PC-9 (cell line): ENCODE results near the gene SLC38A10.

ENCODE experiments used
- EZH2 ChIP-seq: fragments of 200-600 bp; sonication (generic); IDR thresholded peaks from 2 replicates; pipeline ENCODE4 v1.8.0; 2017; ENCODE audit warnings: antibody characterized with exemption, low read depth
- TF ChIP-seq, protein P1 (sequence below): fragments of 200-600 bp; sonication (generic); conservative IDR thresholded peaks from 2 replicates; pipeline ENCODE4 v1.6.1; 2017; ENCODE audit warnings: mixed run types, antibody characterized with exemption, mild to moderate bottlenecking, moderate library complexity

DNA sequence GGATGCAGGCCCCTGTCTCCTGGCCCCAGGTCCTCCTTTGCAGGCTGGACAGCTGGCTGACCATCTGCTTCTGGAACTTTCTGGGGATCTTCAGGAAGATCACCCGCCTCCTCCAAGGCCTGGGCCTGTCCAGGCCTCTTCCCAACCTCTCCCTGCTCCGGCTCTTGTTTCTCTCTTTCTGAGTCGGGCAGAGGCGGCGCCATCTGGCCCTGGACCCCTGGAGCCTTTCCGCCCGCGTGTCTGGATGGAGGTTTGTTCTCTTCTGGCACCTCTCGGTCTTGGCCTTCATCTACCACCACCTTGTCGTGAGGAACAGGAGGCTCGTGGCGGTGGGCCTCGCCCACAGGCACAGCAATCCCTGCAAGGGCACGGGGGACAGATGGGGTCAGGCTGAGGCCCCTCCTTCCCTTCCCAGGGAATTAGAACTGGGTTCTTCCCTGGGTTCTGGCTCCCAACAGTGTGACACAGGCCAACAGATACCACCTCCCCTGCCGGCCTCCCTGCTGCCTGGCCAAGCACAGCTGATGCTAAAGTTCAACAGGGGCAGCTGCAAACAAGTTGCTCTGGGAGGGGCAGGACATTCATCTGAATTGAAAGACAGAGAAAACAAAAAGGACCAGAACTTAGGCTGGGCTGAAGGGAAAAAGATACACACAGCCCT is 42.7 kb downstream of the SLC38A10 start:
- TF ChIP-seq, protein P1, sequence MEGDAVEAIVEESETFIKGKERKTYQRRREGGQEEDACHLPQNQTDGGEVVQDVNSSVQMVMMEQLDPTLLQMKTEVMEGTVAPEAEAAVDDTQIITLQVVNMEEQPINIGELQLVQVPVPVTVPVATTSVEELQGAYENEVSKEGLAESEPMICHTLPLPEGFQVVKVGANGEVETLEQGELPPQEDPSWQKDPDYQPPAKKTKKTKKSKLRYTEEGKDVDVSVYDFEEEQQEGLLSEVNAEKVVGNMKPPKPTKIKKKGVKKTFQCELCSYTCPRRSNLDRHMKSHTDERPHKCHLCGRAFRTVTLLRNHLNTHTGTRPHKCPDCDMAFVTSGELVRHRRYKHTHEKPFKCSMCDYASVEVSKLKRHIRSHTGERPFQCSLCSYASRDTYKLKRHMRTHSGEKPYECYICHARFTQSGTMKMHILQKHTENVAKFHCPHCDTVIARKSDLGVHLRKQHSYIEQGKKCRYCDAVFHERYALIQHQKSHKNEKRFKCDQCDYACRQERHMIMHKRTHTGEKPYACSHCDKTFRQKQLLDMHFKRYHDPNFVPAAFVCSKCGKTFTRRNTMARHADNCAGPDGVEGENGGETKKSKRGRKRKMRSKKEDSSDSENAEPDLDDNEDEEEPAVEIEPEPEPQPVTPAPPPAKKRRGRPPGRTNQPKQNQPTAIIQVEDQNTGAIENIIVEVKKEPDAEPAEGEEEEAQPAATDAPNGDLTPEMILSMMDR: no peak
- no peak for TF ChIP-seq EZH2
